GM23338 (cell line): Measurements from ENCODE around the gene TCEAL9.

Source experiments
- EZH2 ChIP-seq: fragments of 200-600 bp; sonication (generic); IDR thresholded peaks from one replicate; pipeline ENCODE4 v1.8.0; 2017; ENCODE audit warnings: antibody characterized with exemption, mild to moderate bottlenecking, low read depth; ENCODE audit not compliant: unreplicated experiment
- TF ChIP-seq, protein P1 (sequence below), 2 experiments: fragments of 200-600 bp in 1 of 2; sonication (generic) in 1 of 2; conservative IDR thresholded peaks; 2 replicates each; pipeline versions ENCODE4 v1.5.1 to v1.6.1; 2016 to 2017; ENCODE audit warnings: antibody characterized with exemption in 2 of 2, low read depth in 2 of 2, mild to moderate bottlenecking in 2 of 2, moderate library complexity in 1 of 2

DNA sequence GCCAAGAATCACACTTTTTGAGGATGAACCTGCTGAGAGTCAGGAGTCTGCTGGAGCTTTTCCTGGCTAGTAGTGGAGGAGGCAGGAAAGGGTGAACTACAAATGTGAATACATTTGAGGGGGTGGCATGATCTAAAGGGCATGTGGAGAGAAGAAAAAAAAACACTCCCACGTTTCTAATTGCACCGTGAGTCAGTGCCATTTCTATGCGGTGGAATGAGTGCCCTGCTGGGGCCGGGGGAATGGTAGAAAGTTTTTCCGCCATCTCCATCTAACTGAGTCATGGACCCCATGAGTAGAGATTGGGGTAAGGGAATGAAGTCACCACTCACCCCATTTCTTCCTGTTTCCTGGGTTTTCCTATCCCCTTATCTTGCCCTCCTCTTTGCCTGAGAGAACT lies 39.9 kb downstream of the TCEAL9 start:
- no peak for TF ChIP-seq EZH2
- TF ChIP-seq, protein P1, sequence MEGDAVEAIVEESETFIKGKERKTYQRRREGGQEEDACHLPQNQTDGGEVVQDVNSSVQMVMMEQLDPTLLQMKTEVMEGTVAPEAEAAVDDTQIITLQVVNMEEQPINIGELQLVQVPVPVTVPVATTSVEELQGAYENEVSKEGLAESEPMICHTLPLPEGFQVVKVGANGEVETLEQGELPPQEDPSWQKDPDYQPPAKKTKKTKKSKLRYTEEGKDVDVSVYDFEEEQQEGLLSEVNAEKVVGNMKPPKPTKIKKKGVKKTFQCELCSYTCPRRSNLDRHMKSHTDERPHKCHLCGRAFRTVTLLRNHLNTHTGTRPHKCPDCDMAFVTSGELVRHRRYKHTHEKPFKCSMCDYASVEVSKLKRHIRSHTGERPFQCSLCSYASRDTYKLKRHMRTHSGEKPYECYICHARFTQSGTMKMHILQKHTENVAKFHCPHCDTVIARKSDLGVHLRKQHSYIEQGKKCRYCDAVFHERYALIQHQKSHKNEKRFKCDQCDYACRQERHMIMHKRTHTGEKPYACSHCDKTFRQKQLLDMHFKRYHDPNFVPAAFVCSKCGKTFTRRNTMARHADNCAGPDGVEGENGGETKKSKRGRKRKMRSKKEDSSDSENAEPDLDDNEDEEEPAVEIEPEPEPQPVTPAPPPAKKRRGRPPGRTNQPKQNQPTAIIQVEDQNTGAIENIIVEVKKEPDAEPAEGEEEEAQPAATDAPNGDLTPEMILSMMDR (conservative IDR thresholded peaks at IDR 0.05; ENCODE audit: low read depth in 2 of 2), result no peak
